Erythroblast (primary cell): ENCODE data around the gene CCDC102B.

ENCODE experiments used
- GATA1 ChIP-seq: IDR thresholded peaks from 2 replicates; pipeline ENCODE4 v1.6.1; 2011; ENCODE audit warnings: low read depth, mild to moderate bottlenecking, control low read depth, low read length, moderate library complexity
- POLR2A ChIP-seq: IDR thresholded peaks from 2 replicates; pipeline ENCODE4 v1.6.1; 2011; ENCODE audit warnings: mild to moderate bottlenecking, low read length

DNA sequence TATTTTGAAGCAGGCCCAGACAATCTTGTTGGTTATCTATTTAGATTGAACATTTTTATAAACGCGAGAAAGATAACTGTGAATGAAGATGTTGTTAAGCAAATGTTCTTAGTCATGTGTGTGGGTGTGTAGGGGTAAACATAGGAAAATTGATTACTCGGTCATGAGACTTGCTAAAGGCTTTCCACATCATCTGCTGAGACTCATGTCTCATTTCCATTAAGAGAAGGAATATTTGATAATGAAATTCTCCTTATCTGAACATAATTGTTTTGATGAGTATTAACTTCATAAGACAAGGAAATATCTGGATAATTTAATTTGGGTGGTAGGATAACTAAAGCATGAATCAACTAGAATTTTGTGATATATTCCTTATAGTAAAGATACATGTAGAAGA, 19.7 kb downstream of the CCDC102B start:
- TF ChIP-seq POLR2A: no peak
- TF ChIP-seq GATA1: no peak
